Kasumi-1 (cell line): ENCODE results near the gene CELF4.

ENCODE experiments used
- DNase-seq, 2 experiments: peaks; one replicate each; lab custom pipeline; 2025; lab: John Stamatoyannopoulos, UW

Gene CELF4

DNA sequence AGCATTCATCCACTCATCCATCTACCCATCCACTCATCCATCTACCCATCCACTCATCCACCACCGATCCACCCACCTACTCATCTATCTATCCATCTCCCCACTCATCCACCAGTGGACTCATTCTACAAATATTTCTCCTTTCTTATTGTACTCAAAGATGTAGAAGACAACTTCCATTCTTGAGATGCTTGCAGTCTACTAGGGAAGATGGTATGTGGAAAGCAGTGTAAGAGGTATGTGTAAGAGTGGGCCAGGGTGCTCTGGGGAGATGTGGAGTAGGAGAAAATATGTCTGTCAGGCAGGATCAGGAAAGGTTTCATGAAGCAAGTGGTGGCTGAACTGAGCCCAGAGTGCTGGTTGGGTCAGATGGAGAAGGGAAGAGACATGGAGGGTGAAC, 150.8 kb downstream of the CELF4 start:
- DNase-seq = no peak

DNA sequence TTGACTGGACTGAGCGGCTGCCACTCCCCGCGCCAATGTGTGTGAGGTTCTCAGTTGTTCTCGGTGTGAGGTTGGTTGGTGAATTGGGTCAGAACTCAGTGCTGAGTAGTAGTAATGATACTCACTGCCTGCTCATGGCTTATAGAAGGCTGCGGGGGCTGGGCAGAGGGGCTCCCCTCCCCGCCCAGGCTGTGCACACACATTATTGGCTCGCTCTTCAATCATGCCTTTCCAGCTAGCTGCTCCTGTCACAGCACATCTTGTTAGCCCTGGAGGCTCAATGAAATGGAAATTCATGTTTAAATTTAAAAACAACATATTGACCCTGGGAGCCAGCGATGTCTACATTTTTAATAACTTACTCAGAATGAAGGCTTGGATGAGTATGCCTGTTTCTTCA, 152.8 kb downstream of the CELF4 start:
- DNase-seq = no peak

DNA sequence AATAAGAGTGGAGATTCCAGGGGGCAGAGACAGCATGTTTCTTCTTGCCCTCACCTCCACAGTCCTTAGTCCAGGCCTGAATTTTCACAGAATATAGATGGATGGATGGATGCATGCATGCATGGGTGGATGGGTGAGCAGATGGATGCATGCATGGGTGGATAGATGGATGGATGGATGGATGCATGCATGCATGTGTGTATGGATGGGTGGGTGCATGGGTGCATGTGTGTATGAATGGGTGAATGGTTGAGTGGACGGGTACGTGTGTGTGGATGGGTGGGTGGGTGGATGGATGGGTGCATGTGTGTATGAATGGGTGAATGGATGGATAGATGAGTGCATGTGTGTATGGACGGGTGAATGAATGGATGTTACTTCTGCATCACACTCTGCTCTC, 153.3 kb downstream of the CELF4 start:
- DNase-seq = no peak

DNA sequence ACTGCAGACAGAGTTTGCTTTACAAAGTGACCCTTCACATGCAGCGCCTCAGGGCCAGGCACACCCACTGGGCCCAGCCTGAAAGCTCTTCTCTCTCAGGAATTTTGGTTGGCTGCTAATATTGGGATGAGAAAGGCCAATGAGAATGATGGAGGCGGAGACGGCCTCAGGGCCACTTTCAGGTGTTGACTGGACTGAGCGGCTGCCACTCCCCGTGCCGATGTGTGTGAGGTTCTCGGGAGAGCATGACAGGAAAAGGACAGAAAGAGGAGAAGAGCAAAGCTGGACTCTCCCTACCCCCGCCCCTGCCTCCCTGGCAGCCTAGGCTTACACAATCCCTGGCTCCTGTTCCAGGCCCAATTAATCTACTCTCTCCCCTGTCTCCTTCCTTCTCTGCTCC, 155.7 kb downstream of the CELF4 start:
- DNase-seq = no peak

DNA sequence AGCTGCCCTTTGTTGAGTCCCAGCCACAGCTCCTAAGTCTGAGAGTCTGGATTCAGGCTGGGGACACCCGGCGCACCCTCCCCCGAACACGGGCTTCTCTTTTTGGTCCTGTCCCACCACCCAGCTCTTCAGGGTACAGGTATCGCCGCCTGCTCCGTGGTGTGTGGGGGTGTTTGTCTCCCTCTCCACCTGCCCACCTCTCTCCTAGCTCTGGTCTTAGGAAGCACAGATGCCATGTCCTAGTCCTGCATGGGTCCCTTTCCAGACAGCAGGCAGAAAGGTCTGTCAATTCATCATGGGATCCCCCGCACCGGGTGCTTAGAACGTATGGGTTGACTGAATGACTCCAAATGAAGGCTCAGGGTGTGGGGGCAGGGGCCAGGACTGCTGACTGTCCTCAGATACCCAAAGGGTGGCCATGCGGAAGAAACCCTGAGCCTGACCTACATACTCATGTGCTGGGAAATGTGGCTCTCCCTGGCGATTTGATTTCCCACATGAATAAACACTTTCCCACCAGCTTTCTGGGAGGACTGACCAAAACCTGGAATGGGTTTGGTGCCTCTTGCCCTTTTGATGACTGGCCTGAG, 156.8 kb downstream of the CELF4 start:
- DNase-seq = no peak

DNA sequence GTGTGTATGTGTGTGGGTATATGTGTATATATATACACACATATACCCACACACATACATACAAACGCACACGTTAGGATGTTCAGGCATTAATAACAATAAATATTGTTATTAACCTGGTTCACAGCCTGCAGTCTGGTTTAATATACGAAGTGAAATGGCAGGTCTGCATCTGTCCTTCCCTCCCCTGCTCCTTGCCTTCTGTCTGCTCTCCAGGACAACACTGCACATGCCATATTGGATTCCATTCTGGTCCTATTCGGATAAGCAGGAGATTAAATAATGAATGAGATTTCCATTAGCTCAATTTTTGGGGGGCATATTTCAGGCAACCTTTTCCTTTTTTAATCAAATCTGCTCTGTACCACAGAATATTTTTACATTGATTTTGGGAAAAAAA, 158.0 kb downstream of the CELF4 start:
- DNase-seq = no peak

DNA sequence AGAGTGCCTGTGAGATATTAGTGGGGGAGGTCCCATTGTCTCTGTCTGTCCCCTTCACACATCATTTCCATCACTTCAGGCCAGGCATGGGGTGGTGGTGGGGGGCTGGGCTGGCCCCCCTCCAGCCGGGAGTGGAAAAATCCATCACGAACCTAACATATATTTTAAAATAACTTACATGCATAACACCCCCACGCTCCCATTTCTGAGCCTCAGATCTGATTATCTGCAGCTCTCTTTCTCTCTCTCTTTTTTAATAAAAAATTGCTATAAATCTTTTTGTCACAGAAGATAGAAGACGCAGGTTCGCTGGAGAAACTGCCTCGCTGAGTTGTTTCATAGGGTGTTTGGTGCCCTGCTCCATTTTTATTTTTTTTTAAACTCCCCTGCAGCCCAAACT, 159.8 kb downstream of the CELF4 start:
- no peak for DNase-seq

DNA sequence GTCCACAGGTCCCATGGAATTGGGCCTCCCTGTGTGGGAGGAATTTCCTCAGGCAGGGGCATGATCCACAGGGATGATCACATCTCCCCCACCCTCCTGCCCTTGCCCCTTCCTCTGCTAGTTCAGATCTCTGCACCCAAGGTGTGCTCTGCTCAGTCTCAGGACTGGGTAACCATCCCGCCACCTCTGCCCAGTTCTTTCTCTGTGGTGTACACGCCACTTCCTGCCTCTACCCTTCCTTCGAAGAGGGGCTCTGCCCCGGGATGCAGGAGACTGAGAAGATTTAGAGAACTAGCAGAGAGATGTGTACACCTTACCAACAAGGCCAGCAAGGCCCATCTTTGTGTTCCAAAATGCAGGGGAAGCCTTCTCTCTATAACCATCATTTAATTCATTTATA, 160.4 kb downstream of the CELF4 start:
- DNase-seq = no peak

DNA sequence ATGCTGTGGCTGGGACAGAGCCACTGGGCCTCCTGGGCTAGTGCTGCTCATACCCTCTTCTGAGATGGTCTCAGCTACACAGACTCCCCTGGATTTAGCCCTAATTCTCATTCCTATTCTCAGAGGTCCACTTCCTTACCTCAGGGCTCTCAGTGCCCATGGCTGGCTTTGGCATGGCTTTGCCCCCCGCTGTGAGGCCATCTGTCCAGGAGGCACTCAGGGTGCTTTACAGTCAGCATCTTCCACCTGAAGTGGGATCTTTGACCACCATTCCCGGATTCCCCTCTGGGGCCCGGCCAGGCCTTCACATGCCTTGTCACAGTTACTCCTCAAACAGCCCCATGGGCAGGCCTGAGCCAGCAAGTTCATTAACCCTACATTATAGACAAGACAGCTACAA, 161.8 kb downstream of the CELF4 start:
- no peak for DNase-seq

DNA sequence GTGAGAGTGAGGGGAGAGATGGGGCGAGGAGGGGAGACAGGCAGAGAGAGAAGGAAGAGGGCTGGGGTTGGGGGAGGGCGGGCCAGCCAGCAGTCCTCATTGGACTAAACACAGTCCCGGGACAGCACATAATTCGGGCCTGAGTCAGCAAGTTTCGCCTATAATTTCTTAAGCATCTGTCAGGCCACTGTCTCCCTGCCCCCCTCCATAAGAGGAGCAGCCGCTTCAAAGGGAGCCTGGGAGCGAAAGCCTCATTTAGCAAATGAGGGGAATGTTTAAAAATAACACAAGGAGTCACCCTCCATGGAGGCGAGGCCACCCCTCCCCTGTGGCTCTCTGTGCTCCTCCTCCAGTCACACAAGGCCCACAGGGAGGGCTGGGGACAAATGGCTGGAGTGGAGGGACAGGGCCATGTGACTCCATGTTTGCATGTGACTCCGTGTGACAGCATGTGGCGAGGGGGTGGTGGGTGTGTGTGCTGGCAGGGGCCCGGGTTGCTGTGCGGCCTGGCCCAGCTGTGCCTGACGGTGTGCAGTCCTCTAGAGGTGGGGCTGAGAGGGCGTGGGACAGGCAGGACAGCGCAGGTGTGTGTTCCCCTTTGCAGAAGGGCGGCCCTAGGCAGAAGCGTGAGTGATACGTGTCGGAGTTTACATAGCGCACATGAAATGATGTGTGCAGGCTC, 162.4 kb downstream of the CELF4 start:
- no peak for DNase-seq

DNA sequence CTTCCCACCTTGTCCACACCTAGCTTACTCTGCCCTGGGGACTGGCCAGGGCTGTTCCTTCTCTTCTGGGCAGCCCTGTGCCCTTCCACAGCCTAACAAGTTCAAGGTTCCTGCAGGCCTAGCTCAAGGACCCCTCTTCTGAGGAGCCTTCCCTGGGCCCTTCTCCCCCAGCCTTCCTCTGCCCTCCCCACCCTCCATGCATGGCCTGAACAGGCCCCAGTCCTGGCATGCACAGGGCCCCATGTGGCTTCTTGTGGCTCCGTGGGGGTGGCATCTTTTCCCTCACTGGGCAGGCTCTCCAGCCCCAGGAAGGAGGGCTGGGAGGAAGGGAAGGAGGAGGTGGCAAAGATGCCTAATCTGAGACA, 162.9 kb downstream of the CELF4 start:
- no peak for DNase-seq

DNA sequence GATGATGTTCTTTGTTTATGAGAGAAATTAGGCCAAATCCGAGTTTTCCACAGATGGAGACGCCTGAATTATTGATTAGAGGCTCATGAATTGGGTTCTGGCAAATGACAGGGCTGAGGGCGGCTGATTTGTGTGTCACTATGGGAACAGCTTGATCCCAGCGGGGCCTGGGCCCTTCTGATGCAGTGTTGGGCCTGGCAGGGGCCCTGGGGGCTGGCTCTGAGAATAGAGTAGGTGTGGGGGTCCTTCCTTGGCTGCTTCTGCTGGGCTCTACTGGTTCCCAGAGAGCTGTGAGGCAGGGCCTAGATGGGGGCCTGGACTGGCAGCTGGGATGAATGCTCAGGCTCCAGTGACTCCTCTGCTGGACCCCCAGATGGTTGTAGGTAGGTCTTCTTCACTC, 164.8 kb downstream of the CELF4 start:
- no peak for DNase-seq

DNA sequence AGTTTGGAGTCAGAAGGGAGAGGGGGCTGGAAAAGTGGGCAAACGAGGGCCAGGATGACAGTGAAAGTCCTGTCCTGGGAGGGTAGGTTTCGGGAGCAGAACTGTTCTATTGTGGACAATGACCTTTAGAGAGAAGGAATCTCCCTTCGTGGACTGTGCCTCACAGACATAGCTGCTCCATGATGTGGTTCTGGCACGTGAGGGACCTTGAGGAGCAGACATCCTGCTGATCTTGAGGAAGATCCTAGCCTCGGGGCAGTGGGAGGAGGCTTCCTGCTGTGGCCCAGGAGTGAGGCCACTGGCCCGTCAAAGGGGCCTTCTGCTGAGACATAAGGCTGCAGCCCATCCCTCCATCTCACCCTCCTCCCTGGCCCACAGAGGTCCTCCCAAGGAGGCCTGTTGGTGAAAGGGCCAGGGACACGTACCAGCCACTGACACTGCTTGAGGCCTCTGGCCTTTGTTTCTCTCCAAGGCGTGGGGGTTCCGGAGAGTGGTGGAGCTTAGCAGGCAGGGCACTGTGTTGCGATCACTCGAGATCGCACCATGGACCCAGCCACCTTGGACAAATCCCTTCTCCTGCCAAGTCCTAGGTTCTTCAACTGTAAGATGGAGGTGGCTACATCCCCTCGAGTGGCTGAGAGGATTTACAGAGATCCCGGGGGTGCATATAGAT, 167.2 kb downstream of the CELF4 start:
- DNase-seq = no peak

DNA sequence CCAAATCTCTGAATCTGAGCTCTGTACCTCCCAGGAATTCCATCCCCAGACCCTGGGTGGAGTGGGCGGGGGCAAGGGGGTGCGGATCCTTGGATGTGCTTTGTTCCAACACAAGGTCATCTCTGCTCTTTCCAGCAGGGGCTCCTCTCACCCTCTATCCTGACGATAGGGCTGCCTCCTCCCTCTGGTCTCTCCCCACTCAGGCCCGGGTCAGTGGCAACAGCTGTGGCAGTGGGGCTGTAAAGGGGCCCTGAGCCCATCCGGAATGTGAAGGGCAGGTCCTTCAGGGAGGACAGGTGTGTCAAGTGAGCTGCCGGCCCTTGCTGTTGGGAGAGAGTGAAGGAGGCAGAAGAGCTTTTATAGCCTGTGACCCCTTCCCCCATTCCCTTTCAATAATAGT, 167.8 kb downstream of the CELF4 start:
- no peak for DNase-seq

DNA sequence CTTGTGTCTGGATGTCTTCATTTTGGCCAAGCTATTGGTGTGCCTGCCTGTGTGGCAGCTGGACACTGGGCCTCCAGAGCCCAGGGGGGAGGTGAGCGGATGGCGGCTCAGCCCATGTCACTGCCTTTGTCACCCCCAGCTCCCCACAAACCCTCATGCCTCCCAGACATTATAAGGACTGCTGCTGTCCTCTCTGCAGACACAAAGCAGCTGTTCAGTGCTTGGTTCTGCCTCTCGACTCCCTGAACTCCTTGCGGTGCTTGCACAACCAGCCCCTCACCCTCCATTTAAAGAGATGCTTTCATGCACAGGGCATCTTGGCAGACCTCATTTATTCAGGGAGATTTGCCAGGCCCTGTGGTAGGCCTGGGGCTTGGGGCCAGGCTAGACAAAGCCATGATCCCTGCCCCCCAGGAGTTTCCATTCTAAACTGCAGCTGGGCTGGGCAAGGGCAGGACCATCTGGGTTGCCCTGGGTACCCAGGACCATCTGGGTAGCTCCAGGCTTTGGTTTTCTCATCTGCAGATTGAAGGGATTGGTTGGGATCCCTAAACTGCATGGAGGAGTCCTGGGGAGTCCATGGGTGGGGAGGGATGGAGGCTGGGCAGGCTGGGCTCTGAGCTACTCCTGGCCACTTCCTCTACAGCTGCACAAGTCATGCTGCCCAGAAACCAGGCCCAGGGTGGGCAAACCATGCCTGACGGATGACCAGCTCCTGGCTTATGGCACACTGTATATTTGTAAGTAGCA, 168.5 kb downstream of the CELF4 start:
- no peak for DNase-seq

DNA sequence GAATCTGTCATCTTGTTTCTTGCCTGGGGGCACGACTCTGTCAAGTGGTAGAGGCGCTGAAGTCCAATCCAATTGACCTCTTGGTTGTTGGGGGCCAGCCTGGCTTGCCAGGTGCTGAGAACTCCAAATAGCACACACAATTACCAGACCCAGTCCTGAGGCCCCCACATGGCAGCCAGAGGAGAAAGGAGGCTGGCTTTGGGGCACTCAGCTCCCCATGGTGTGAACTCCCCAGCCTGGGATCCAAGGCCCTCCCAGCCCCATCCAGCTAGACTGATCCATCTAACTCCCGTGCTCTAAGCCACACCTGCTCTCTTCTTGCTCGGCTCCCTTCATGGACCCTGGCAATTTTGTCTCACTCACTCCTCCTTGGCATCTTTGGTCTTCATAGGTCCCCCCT, 170.0 kb downstream of the CELF4 start:
- no peak for DNase-seq

DNA sequence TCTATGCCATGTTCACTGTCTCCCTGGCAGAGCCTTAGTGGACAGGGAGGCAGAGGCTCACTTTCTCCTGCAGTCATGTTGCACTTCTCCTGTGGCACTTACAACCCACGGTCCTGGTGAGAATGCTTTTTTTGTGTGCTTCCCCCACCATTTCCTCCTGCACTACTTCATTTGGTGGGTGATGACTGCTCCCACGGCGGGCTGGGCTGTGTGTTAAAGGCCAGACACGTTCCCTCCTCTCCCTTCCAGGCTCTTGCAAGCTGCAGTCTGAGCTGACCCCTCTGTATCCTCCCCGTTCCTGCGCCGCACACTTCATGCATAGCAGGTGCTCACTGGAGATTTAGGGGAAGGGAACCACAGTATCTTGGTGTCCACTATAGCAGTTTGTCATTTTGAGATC, 170.5 kb downstream of the CELF4 start:
- DNase-seq = no peak

DNA sequence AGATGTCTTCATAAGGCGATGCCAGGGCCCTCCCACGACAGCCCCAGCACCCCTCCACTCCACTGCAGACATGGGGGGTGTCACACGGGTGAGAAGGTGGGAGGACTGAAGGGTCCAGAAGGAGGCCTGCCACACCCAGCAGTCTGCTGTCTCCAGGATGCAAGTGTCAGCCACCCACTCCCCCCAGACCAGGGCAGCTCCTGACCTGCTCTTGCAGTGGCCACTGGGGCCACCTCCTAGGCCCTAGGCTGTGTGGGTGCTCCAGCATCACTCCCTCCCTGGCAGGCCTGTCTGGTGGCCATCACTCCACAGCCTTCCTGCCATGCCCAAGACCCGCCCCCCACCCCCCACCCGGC, 171.0 kb downstream of the CELF4 start:
- DNase-seq = no peak

DNA sequence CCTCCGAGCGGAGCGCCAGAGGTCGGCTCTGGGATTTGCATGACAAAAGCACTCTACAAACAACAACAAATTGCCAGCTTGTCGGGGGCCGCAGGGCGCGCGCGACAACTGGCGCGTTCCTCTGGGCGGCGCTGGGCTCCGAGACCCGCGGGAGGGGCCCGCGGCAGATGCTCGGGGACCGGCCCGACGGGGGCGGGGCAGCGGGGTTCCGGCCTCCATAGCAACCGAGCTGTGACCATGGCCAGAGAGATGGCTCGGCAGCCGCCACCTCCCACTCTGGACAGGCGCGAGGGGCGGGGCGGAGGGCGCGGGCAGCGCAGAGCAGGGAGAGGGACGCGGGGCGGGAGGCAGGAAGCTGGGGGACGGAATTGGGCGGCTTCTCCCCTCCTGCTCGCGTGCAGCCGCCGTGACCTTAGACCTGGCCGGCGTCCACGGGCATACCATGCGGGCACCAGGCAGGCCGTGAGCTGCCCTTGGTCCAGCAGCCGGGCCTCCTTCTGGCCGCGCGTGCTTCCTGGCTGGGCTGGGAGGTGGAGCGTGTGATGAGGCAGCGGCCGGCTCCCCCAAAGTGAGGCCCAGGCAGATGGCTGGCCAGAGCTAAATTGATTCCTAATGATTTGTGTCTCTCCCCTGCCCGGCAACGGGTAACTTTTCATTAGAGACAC, 171.5 kb downstream of the CELF4 start:
- DNase-seq = no peak

DNA sequence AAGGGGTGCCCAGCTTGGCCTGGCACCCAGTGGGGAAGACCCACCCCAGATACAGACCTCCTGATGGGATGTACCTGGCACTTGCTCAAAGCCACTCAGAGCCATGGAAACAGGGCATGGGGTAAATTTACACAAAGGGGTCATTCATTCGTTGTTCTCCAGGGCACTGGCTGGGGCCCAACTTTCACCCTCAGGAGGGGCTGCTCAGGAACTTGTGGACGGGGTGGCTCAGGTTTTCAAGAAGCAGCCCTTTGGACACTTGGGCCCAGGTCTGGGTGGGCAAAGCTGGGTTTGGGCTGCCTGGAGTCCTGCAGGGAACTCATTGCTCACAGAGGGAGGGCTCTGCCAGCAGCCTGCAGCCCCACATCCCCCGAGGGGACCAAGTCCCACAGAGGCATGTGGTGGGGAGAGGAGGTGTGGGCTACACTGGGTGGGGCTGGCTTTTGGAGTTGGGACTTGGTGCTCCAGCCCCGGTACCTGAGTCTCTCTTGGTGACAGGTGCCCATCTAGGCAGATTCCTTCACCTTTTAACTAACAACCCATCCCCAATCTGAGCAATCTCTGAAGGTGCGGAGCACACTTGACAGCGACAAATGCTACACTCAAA, 172.3 kb downstream of the CELF4 start:
- no peak for DNase-seq

DNA sequence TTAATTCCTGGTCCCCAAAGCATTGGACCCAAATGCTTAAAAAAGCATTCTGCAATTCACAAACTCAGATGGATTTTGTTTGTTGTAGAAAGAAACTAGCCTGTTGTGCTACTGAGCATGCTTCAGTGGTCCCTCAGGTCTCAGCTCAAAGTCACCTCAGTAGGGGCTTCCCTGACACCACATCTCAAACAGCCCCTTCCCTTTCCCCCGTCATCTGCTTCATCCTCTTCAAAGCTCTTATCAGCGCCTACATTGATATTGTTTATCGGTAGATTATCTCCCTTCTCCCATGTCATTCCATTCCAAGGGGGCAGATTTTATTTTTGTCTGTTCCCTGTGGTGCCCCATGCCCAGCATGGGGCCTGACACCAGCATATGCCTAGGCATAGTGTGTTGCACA, 172.9 kb downstream of the CELF4 start:
- DNase-seq = no peak
